SK-N-SH (cell line): Measurements from ENCODE around the gene JAZF1. TPM values are rescaled to one million over a fixed set of nuclear protein-coding genes. Genes with fewer than 3 reads are reported as not detected.

Experiments used
- CTCF ChIA-PET: fragments of 300-600, 350-600 bp; formaldehyde crosslinking; extraction: SDS; loops from one replicate; lab custom pipeline; 2021; lab: Yijun Ruan, JAX
- POLR2A ChIA-PET: fragments of 350-600 bp; sonication (Branson Sonifier 250); formaldehyde crosslinking; extraction: SDS; loops from one replicate; lab custom pipeline; 2020; ENCODE audit warnings: antibody characterized with exemption, inconsistent platforms; lab: Yijun Ruan, JAX
- DNase-seq: peaks from one replicate; pipeline ENCODE4 v3.0.0; 2012
- H2AFZ ChIP-seq: fragments of 200-600 bp; sonication (generic); 2 replicates; pipeline ENCODE4 v1.8.1; 2016; ENCODE audit warnings: antibody characterized with exemption, mild to moderate bottlenecking, low read depth
- H3F3A ChIP-seq: fragments of 200-600 bp; sonication (generic); replicated peaks from 2 replicates; pipeline ENCODE3; 2016; ENCODE audit warnings: antibody characterized with exemption, mild to moderate bottlenecking; ENCODE audit not compliant: insufficient read depth
- H3K27ac ChIP-seq, 2 experiments: fragments of 200-500 bp in 1 of 2; fragments of 200-600 bp in 1 of 2; sonication (Bioruptor generic) in 1 of 2; sonication (generic), shearing (Covaris generic) in 1 of 2; 2 replicates each; pipeline versions ENCODE4 v1.5.1 to v1.6.1; 2014 to 2016; ENCODE audit warnings: low read depth in 2 of 2, inconsistent platforms in 1 of 2, low read length in 1 of 2, mild to moderate bottlenecking in 1 of 2, mixed read lengths in 1 of 2
- H3K27me3 ChIP-seq: fragments of 200-600 bp; sonication (generic), shearing (Covaris generic); 2 replicates; pipeline ENCODE4 v1.6.1; 2016; ENCODE audit warnings: mixed run types; ENCODE audit not compliant: insufficient read depth
- H3K36me3 ChIP-seq, 2 experiments: fragments of 200-500 bp in 1 of 2; fragments of 200-600 bp in 1 of 2; sonication (Bioruptor generic) in 1 of 2; sonication (generic) in 1 of 2; replicated peaks in 1 of 2; 2 replicates each; pipeline versions ENCODE3 to v1.5.1; 2014 to 2016; ENCODE audit warnings: low read length in 1 of 2, mild to moderate bottlenecking in 1 of 2; ENCODE audit not compliant: insufficient read depth in 2 of 2, control insufficient read depth in 1 of 2
- H3K4me1 ChIP-seq, 2 experiments: fragments of 200-500 bp in 1 of 2; fragments of 200-600 bp in 1 of 2; sonication (Bioruptor generic) in 1 of 2; sonication (generic), shearing (Covaris generic) in 1 of 2; 2 replicates each; pipeline versions ENCODE4 v1.5.1 to v1.6.1; 2014 to 2016; ENCODE audit warnings: low read depth in 1 of 2, low read length in 1 of 2, mixed run types in 1 of 2; ENCODE audit not compliant: insufficient read depth in 2 of 2, control insufficient read depth in 1 of 2
- H3K4me2 ChIP-seq: fragments of 200-600 bp; sonication (generic), shearing (Covaris generic); 2 replicates; pipeline ENCODE4 v1.6.1; 2017; ENCODE audit warnings: mixed run types
- H3K4me3 ChIP-seq, 2 experiments: fragments of 200-500 bp in 1 of 2; fragments of 200-600 bp in 1 of 2; sonication (Bioruptor generic) in 1 of 2; sonication (generic), shearing (Covaris generic) in 1 of 2; 2 replicates each; pipeline versions ENCODE4 v1.5.1 to v1.8.1; 2014 to 2016; ENCODE audit warnings: low read depth in 2 of 2, inconsistent platforms in 1 of 2, low read length in 1 of 2, mild to moderate bottlenecking in 1 of 2, mixed read lengths in 1 of 2, moderate library complexity in 1 of 2
- H3K79me2 ChIP-seq: fragments of 200-600 bp; sonication (generic); 2 replicates; pipeline ENCODE4 v1.8.1; 2017; ENCODE audit warnings: mild to moderate bottlenecking; ENCODE audit not compliant: insufficient read depth
- H3K9ac ChIP-seq: fragments of 200-600 bp; sonication (generic); 2 replicates; pipeline ENCODE4 v1.6.1; 2017; ENCODE audit warnings: mixed run types
- H3K9me2 ChIP-seq: fragments of 200-600 bp; sonication (generic); 2 replicates; pipeline ENCODE4 v1.6.1; 2017; ENCODE audit warnings: mixed run types
- H3K9me3 ChIP-seq: fragments of 200-600 bp; sonication (generic); 2 replicates; pipeline ENCODE4 v1.6.1; 2017; ENCODE audit warnings: mixed run types, mild to moderate bottlenecking, moderate library complexity
- H4K20me1 ChIP-seq: fragments of 200-600 bp; sonication (generic); 2 replicates; pipeline ENCODE4 v1.6.1; 2017; ENCODE audit warnings: mild to moderate bottlenecking, mixed run types; ENCODE audit not compliant: insufficient read depth
- FOXJ3 ChIP-seq: sonication (generic); formaldehyde crosslinking; IDR thresholded peaks from 2 replicates; pipeline ENCODE4 v1.5.1; 2020; ENCODE audit warnings: mild to moderate bottlenecking, missing genetic modification reagents
- FOXM1 ChIP-seq: IDR thresholded peaks from 2 replicates; pipeline ENCODE4 v1.4.0; 2012; ENCODE audit warnings: low read depth, mild to moderate bottlenecking
- GATA2 ChIP-seq: sonication (generic); formaldehyde crosslinking; IDR thresholded peaks from 2 replicates; pipeline ENCODE4 v1.5.0; 2020; ENCODE audit warnings: mild to moderate bottlenecking, missing genetic modification reagents
- MXI1 ChIP-seq: IDR thresholded peaks from 2 replicates; pipeline ENCODE4 v1.6.1; 2012; ENCODE audit warnings: mild to moderate bottlenecking, low read depth, low read length, improper control_type of control experiment
- NFIC ChIP-seq: IDR thresholded peaks from 2 replicates; pipeline ENCODE4 v1.4.0; 2012; ENCODE audit warnings: borderline replicate concordance
- NRF1 ChIP-seq: IDR thresholded peaks from 2 replicates; pipeline ENCODE4 v1.6.1; 2012; ENCODE audit warnings: low read depth, mild to moderate bottlenecking, low read length
- POLR2AphosphoS5 ChIP-seq: IDR thresholded peaks from 2 replicates; pipeline ENCODE4 v1.6.1; 2012; ENCODE audit warnings: low read depth, low read length
- REST ChIP-seq: IDR thresholded peaks from 2 replicates; pipeline ENCODE4 v1.6.1; 2012; ENCODE audit warnings: mild to moderate bottlenecking, low read depth, low read length, moderate library complexity
- RXRA ChIP-seq: IDR thresholded peaks from 2 replicates; pipeline ENCODE4 v1.4.0; 2012; ENCODE audit warnings: low read depth, mild to moderate bottlenecking, borderline replicate concordance
- SMC3 ChIP-seq: IDR thresholded peaks from 2 replicates; pipeline ENCODE4 v1.6.1; 2012; ENCODE audit warnings: low read depth, low read length, improper control_type of control experiment
- TEAD4 ChIP-seq: IDR thresholded peaks from 2 replicates; pipeline ENCODE4 v1.4.0; 2012; ENCODE audit warnings: mild to moderate bottlenecking, borderline replicate concordance; ENCODE audit not compliant: insufficient read depth
- USF1 ChIP-seq: IDR thresholded peaks from 2 replicates; pipeline ENCODE4 v1.4.0; 2012; ENCODE audit warnings: low read depth, borderline replicate concordance
- USF2 ChIP-seq: fragments of 150-350 bp; IDR thresholded peaks from 2 replicates; pipeline ENCODE4 v1.6.1; 2017; ENCODE audit warnings: antibody characterized with exemption, low read length, low read depth, borderline replicate concordance
- YY1 ChIP-seq: IDR thresholded peaks from 2 replicates; pipeline ENCODE4 v1.4.0; 2012; ENCODE audit warnings: low read depth, mild to moderate bottlenecking
- polyA plus RNA-seq, 3 experiments: library from polyadenylated mRNA; depleted of rRNA; stranded (reverse); fragments of >200 nt; gene quantifications; 2 replicates each; pipeline ENCODE4 v1.2.3, GENCODE V29; 2012

JAZF1 gene
- polyA plus RNA-seq, 1 of the 3 experiments (the other 2 are of a cell fraction), result 1.7 TPM

- Histone ChIP-seq H3K9ac (no peak overlapping the region), H3K4me1 (peaks cover 6 to 23% of the 10 kb centered on the region in 2 experiments; a peak in 2 of 4 replicates), H3K27ac (no peak overlapping the region), H3K79me2 (no peaks in the 10 kb centered on the region), H3K4me2 (no peak overlapping the region), H3K36me3 (no peaks in the 10 kb centered on the region), H3F3A (no peaks in the 10 kb centered on the region), H4K20me1 (no peaks in the 10 kb centered on the region), H3K4me3 (no peak overlapping the region), H3K27me3 (no peaks in the 10 kb centered on the region), H2AFZ (no peak overlapping the region), H3K9me3 (no peaks in the 10 kb centered on the region), H3K9me2 (no peaks in the 10 kb centered on the region)
- POLR2A ChIA-PET, result no interaction called here
- CTCF ChIA-PET, result interaction anchor here (0.5 to 31.3 kb wide), 4 partner anchors 5 to 320 kb away, joined by 3 to 828 read pairs (median 651); no protein-coding TSS in a partner anchor
- TF ChIP-seq REST (no peak), USF2 (no peak), NFIC (no peak), TEAD4 (no peak), POLR2AphosphoS5 (no peak), YY1 (no peak), FOXM1 (no peak), SMC3 (no peak), USF1 (no peak), MXI1 (no peak), FOXJ3 (CRISPR knock-in tag) (no peak), RXRA (no peak), NRF1 (no peak), GATA2 (no peak)
- DNase-seq, result no peak
Measured at GRCh38 chr7:28067171-28067570, 113.4 kb downstream of the JAZF1 start.
